Hepatocyte (in vitro differentiated cells): ENCODE data around the gene GTF2F1.

Experiments used
- CTCF ChIP-seq: fragments of 200-600 bp; sonication (generic); IDR thresholded peaks from 2 replicates; pipeline ENCODE4 v1.5.1; 2016; ENCODE audit warnings: antibody characterized with exemption, mild to moderate bottlenecking; ENCODE audit not compliant: poor library complexity
- EZH2 ChIP-seq: fragments of 200-600 bp; sonication (generic); IDR thresholded peaks from 2 replicates; pipeline ENCODE4 v1.6.1; 2016; ENCODE audit warnings: antibody characterized with exemption, mild to moderate bottlenecking, borderline replicate concordance
- EZH2phosphoT487 ChIP-seq: fragments of 200-600 bp; sonication (generic); IDR thresholded peaks from one replicate; pipeline ENCODE4 v1.6.1; 2018; ENCODE audit warnings: antibody characterized with exemption, mild to moderate bottlenecking, low read depth, moderate library complexity; ENCODE audit not compliant: unreplicated experiment, severe bottlenecking

GRCh38 chr19:6334490-6335285, 58.3 kb downstream of the GTF2F1 start:
- TF ChIP-seq EZH2phosphoT487, result no peak
- TF ChIP-seq EZH2, result no peak
- TF ChIP-seq CTCF, result no peak
